ELF-1 (cell line): ENCODE data around the gene DNER.
"Not testable (repeated sequence)": the region's sequence is repeated elsewhere in the genome, so short reads cannot be mapped to it uniquely, and the experiment has no call there.

Experiments
- DNase-seq: peaks from one replicate; pipeline ENCODE4 v3.0.0-alpha.2; 2016; ENCODE audit warnings: low read depth, low spot score

DNER gene

GRCh38 chr2:229344151-229344551 lies 370.2 kb downstream of the DNER start:
- no peak for DNase-seq

GRCh38 chr2:229343661-229344060 lies 370.7 kb downstream of the DNER start:
- no peak for DNase-seq

GRCh38 chr2:229342376-229342775 lies 372.0 kb downstream of the DNER start:
- peak; percentile 59 for DNase-seq

GRCh38 chr2:229340086-229340760 lies 374.1 kb downstream of the DNER start:
- DNase-seq = no peak

- no peak for DNase-seq
Observed at GRCh38 chr2:229339618-229340017, 374.7 kb downstream of the DNER start.

GRCh38 chr2:229339171-229339570 lies 375.2 kb downstream of the DNER start:
- not testable (repeated sequence) for DNase-seq

GRCh38 chr2:229335877-229336346 lies 378.4 kb downstream of the DNER start:
- DNase-seq = peak; percentile 11

- DNase-seq = no peak
Observed at GRCh38 chr2:229335330-229335729, 379.0 kb downstream of the DNER start.

- no peak for DNase-seq
Observed at GRCh38 chr2:229330952-229331351, 383.4 kb downstream of the DNER start.

- DNase-seq = no peak
Observed at GRCh38 chr2:229319558-229319957, 394.8 kb downstream of the DNER start.

- DNase-seq = no peak
Observed at GRCh38 chr2:229314117-229314516, 400.2 kb downstream of the DNER start.

GRCh38 chr2:229313591-229313990 lies 400.8 kb downstream of the DNER start:
- DNase-seq = no peak
